HUDEP-2 (cell line): Measurements from ENCODE around the gene CDHR2.

Experiments
- DNase-seq, 76 experiments: peaks; one replicate each; lab custom pipeline; 2025; ENCODE audit not compliant: unreplicated experiment in 76 of 76; lab: John Stamatoyannopoulos, UW

Gene CDHR2

DNA sequence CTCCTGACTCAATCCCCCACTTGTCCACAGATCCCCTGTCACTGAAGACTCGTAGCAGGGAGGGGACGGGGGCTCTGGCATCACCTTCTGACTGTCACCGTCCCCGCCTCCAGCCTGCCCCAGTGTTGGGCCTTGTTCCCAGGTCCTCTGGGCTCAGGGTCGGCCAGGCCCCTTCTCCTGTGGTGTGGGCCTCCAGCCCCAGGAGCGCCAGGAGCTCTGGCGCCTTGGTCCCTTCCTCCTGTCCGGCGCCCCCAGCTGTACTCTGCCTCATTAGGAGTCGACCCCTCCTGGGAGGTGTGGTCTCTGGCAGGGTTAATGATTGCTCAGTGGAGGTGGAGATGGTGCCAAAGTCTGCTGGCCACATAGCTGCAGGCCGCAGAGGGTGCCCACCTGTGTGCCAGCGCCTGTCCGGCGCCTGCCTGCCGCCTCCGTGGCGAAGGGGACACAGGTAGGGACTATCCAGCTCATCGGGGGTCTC, at the start of gene CDHR2:
TSS of gene CDHR2 (plus strand) at position 376 of the 478 bp plus-strand sequence. CDS start 16,011 bp downstream, outside the sequence.
- DNase-seq = no peak

- no peak for DNase-seq
Measured at GRCh38 chr5:176500511-176500910, 48.6 kb upstream of the CDHR2 start.

GRCh38 chr5:176501333-176501732, 47.8 kb upstream of the CDHR2 start:
- DNase-seq = no peak

GRCh38 chr5:176503496-176503895, 45.6 kb upstream of the CDHR2 start:
- DNase-seq = no peak

DNA sequence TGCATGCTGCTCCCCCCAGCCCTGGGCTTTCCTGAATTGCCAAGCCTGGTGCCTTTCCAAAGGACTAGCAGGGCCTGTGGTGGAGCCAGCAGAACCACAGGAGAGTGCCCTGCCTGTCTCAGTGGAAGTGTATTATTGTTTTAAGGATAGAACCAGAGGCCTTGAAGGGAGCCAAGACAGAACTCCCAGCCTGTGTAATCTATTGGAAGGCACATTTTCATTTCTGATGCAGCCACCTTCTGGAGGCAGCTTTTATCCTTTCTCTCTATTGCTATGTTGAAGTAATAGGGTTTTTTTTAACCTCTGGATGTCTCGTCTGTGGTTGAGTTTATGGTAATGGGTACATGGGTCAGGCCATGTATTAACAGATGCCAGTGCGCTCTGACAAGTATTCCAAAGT, 41.2 kb upstream of the CDHR2 start:
- no peak for DNase-seq

DNA sequence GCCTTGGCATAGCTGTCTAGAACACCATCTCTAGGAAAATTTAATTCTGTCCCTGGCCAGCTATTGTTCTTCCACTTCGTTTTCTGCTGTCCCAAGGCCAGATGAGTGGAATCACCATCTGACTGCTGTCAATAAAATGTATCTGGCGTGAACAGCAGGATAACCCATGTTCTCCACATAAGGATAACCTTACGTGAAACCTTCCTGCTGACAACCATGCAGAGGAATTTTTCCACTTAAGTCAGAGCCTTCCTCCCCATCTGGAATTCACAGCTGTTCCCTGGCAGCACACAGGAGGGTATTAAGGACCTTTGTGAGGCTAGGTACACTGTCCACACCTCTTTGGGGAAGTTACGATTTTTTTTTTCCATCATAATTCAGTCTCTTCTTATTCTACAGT, 40.5 kb upstream of the CDHR2 start:
- no peak for DNase-seq

- no peak for DNase-seq
Measured at GRCh38 chr5:176513788-176514187, 35.4 kb upstream of the CDHR2 start.

- no peak for DNase-seq
Measured at GRCh38 chr5:176514244-176514950, 34.7 kb upstream of the CDHR2 start.

GRCh38 chr5:176515396-176515795, 33.7 kb upstream of the CDHR2 start:
- DNase-seq = no peak

DNA sequence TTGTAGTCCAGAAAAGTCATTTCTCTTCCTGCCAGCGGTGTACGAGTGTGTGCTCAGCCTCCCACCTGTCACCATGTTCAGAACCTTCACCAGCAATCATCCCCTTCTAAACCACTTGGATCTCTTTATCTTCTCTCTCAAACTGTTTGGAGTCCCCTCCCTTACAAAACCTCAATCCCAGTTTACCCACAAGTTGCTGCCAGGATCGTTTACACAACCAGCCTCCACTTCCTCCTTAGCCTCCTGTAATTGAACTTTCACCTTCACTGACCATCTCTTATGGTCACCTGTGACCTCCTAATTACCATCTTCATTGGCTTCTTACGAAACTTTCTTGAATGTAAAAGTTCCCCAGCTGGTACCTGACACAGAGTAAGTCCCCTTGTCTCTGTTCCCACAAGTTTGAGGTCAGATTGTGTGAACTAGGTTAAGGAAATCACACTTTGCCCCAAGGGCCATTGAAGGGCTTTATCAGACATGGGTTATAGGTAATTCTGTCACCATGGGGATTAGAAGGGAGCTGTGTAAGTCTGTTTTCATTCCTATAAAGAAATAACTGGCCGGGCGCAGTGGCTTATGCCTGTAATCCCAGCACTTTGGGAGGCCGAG, 32.0 kb upstream of the CDHR2 start:
- DNase-seq = no peak

- no peak for DNase-seq
Measured at GRCh38 chr5:176519810-176520720, 29.1 kb upstream of the CDHR2 start.

DNA sequence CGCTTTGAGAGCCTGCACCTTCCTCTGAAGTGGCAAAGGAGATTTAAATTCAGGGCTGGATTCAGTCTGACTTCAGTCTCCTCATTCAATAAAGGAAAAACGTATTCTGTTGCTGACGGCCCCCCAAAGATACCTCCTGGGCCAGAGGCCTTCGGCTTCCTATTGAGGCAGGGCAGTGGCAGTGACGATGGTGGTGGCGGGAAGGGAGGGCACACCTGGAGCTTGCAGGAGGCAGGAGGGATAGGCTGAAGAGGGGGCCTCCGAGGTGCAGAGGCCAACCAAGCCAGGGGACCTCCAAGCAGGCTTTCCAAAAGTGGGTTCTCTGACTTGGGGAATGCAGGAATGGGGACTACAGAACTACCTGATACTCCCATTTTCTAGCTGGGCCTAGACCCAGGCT, 27.9 kb upstream of the CDHR2 start:
- DNase-seq = no peak

- DNase-seq = no peak
Measured at GRCh38 chr5:176521699-176522263, 27.4 kb upstream of the CDHR2 start.

DNA sequence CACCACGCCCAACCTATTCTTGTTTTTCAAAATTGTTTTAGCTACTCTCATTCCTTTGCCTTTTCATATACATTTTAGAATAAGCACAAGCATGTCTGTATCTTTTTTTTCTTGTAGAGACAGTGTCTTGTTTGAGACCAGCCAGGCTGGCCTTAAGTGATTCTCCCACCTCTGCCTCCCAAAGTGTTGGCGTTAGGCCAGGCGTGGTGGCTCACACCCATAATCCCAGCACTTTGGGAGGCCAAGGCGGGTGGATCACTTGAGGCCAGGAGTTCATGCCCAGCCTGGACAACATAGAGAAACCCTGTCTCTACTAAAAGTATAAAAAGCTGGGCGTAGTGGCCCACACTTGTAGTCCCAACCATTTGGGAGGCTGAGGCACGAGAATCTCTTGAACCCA, 25.0 kb upstream of the CDHR2 start:
- no peak for DNase-seq

- no peak for DNase-seq
Measured at GRCh38 chr5:176524987-176525386, 24.2 kb upstream of the CDHR2 start.

GRCh38 chr5:176525677-176526076, 23.5 kb upstream of the CDHR2 start:
- no peak for DNase-seq

- DNase-seq = no peak
Measured at GRCh38 chr5:176526462-176526861, 22.7 kb upstream of the CDHR2 start.

GRCh38 chr5:176527246-176528222, 21.6 kb upstream of the CDHR2 start:
- no peak for DNase-seq

GRCh38 chr5:176528301-176528700, 20.8 kb upstream of the CDHR2 start:
- DNase-seq = no peak

GRCh38 chr5:176528761-176529115, 20.4 kb upstream of the CDHR2 start:
- DNase-seq = no peak
